HUES64 (cell line): ENCODE data around the gene PPME1.

Experiments
- H3K27ac ChIP-seq: 2 replicates; pipeline ENCODE4 v1.7.0; 2013; ENCODE audit warnings: low read depth, low read length, inconsistent platforms
- H3K27me3 ChIP-seq: 2 replicates; pipeline ENCODE4 v1.6.1; 2013; ENCODE audit warnings: mild to moderate bottlenecking, low read length; ENCODE audit not compliant: insufficient read depth
- H3K36me3 ChIP-seq: 2 replicates; pipeline ENCODE4 v1.6.1; 2013; ENCODE audit warnings: mild to moderate bottlenecking, low read length; ENCODE audit not compliant: insufficient read depth
- H3K4me1 ChIP-seq: 2 replicates; pipeline ENCODE4 v1.6.1; 2013; ENCODE audit warnings: mild to moderate bottlenecking, low read length, moderate library complexity; ENCODE audit not compliant: insufficient read depth
- H3K4me3 ChIP-seq: 2 replicates; pipeline ENCODE4 v1.5.1; 2013; ENCODE audit warnings: mild to moderate bottlenecking, low read length, moderate library complexity
- H3K9ac ChIP-seq: 2 replicates; pipeline ENCODE4 v1.6.1; 2013; ENCODE audit warnings: mild to moderate bottlenecking, low read depth, low read length
- H3K9me3 ChIP-seq: 2 replicates; pipeline ENCODE4 v1.6.1; 2013; ENCODE audit warnings: low read depth, low read length; ENCODE audit not compliant: insufficient read depth
- WGBS: fragments of 150-250, 120-280 bp; methylation state at CpG from one replicate; pipeline ENCODE4 v1.1.7; 2013; ENCODE audit warnings: missing lambda C conversion rate; 5-methylcytosine and 5-hydroxymethylcytosine counted together

Gene PPME1

DNA sequence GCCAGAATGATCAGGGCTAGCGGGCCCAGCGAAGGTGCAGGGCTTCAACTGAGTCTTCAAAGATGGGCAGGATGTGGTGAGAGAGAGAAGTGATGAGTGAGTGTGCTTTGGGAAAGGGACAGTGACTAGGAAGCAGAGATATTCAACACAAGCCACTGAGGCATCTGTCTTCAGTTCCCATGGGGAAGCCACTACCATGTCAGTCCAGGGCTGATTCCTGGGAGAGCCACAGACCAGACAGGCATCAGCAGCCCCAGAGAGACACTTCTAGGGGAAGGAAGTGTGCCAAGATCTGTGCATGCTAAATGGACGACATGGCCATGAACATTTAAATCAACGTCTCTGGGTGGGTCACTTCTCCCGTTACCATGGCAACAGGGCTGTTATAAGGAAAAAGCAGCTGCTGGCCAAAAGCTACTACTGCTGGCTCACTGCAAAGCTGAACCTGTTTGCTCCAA, 111.9 kb downstream of the PPME1 start:
- no peak overlapping the region for H3K27ac ChIP-seq
- WGBS: 79% methylated on average over 5 of the region's 5 CpGs
- no peaks in the 10 kb centered on the region for H3K27me3 ChIP-seq

DNA sequence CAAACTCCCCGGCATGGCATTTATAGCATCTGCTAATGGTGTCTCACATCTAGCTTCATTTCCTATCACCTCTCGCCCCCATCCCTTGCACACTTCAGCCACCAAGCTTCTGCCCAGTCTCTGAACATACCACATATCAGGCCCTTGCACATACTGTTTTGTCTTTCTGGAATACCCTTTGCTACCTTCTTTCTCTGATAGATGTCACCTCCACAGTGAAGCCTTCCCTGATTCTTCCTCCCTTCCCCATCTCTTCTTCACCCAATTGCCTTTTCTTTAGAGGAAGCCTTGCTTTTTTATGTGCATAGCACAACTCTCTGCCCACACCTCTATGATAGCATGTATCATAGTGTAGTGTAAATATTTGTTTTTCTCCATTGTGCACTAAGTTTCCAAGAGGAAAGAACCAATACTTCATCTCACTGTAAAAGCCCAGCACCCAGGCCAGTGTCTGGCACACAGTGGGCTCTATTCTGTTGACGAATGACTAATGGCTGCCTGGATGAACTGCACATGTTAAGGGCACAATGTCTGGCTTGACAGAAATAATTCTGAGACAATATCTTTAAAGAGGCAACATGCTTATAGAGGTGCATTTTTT, 112.6 kb downstream of the PPME1 start:
- H3K4me1 ChIP-seq: no peaks in the 10 kb centered on the region
- H3K9ac ChIP-seq: no peak overlapping the region
- no peaks in the 10 kb centered on the region for H3K9me3 ChIP-seq
- H3K27ac ChIP-seq: no peak overlapping the region
- 88% methylated on average over 3 of the region's 3 CpGs for WGBS
- no peak overlapping the region for H3K4me3 ChIP-seq
- no peaks in the 10 kb centered on the region for H3K27me3 ChIP-seq
- no peaks in the 10 kb centered on the region for H3K36me3 ChIP-seq

More for the DNA sequence above, 111.9 kb downstream of the PPME1 start:
- no peak overlapping the region for H3K4me3 ChIP-seq
- H3K36me3 ChIP-seq: no peaks in the 10 kb centered on the region
- no peak overlapping the region for H3K9ac ChIP-seq
- H3K9me3 ChIP-seq: no peaks in the 10 kb centered on the region
- H3K4me1 ChIP-seq: no peaks in the 10 kb centered on the region

- H3K27ac ChIP-seq: no peak overlapping the region
Measured at GRCh38 chr11:74284466-74284865, 113.4 kb downstream of the PPME1 start.

DNA sequence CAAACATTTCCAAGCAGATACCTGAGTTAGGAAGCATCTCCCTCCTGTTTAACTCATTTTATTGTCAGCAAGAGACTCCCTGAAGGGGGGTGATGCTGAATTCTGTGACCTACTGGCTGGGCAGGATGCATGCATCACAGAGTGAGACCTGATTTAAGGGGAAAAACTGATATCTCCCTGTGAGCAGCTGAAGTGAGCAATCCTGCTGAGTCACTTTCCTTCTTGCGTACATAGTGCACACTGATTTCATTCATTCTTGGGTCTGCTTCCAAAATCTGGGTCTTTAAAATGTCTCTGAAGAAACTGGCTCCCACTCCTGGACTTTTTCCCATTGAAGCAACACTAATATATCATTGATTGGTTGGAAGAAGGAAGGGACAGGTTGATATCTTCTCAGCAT, 117.1 kb downstream of the PPME1 start:
- H3K27me3 ChIP-seq: no peaks in the 10 kb centered on the region
- no peak overlapping the region for H3K4me3 ChIP-seq
- 93% methylated on average over 1 of the region's 1 CpG for WGBS
- no peaks in the 10 kb centered on the region for H3K4me1 ChIP-seq
- H3K36me3 ChIP-seq: no peaks in the 10 kb centered on the region
- no peaks in the 10 kb centered on the region for H3K9me3 ChIP-seq
- H3K27ac ChIP-seq: no peak overlapping the region
- no peak overlapping the region for H3K9ac ChIP-seq

More at GRCh38 chr11:74284466-74284865, 113.4 kb downstream of the PPME1 start:
- Histone ChIP-seq H3K4me1 (no peaks in the 10 kb centered on the region), H3K36me3 (no peaks in the 10 kb centered on the region), H3K9me3 (no peaks in the 10 kb centered on the region), H3K4me3 (no peak overlapping the region), H3K9ac (no peak overlapping the region), H3K27me3 (no peaks in the 10 kb centered on the region)
- 96% methylated on average over 2 of the region's 2 CpGs for WGBS

GRCh38 chr11:74288911-74289310, 117.8 kb downstream of the PPME1 start:
- Histone ChIP-seq H3K4me3 (no peak overlapping the region), H3K36me3 (no peaks in the 10 kb centered on the region), H3K4me1 (no peaks in the 10 kb centered on the region), H3K9me3 (no peaks in the 10 kb centered on the region), H3K27ac (no peak overlapping the region), H3K27me3 (no peaks in the 10 kb centered on the region), H3K9ac (no peak overlapping the region)
- over 99% methylated on average over 4 of the region's 4 CpGs for WGBS

DNA sequence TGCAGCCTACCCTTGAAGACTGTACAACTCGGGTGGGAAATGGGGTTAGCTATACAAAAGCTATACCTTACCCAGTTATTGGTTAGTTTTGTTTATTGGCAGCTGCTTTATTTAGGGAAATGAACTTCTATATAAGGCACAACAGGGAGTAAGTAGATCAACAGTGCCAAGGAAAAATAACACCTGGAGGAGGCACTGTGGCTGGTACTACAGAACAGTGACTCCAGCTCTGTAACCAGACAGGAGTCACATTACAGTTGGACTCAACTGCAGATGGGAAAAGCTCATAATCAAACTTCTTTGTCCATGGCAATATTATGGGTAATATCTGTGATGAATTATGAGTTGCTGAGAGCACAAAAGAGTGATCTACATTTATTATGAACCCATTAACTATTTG, 126.4 kb downstream of the PPME1 start:
- 0 out of 2 replicates have a peak, but pooled peaks cover 3% of the 10 kb centered on the region for H3K9me3 ChIP-seq
- no peak overlapping the region for H3K9ac ChIP-seq
- no peaks in the 10 kb centered on the region for H3K27me3 ChIP-seq
- H3K27ac ChIP-seq: no peak overlapping the region
- no peaks in the 10 kb centered on the region for H3K36me3 ChIP-seq
- no peak overlapping the region for H3K4me3 ChIP-seq
- 100% methylated on average over 1 of the region's 1 CpG for WGBS
- H3K4me1 ChIP-seq: no peaks in the 10 kb centered on the region

GRCh38 chr11:74299015-74299414, 127.9 kb downstream of the PPME1 start:
- Histone ChIP-seq H3K27ac (no peak overlapping the region), H3K9ac (no peak overlapping the region), H3K4me3 (no peak overlapping the region), H3K36me3 (no peaks in the 10 kb centered on the region), H3K9me3 (0 out of 2 replicates have a peak, but pooled peaks cover 3% of the 10 kb centered on the region), H3K4me1 (no peaks in the 10 kb centered on the region), H3K27me3 (no peaks in the 10 kb centered on the region)
- WGBS: 95% methylated on average over 2 of the region's 3 CpGs
